Stimulated activated naive B cell treated with anti-CD40 and anti-IgM and Interleukin-4, amounts not matched to agents 10 μg/mL and 1 μg/mL and 100 μg/mL, for 72 hours (primary cell): ENCODE measurements around the gene NEAT1.

Source experiments
- ATAC-seq, 2 donors: fragments of 150-1000 bp; cut with Tn5 transposase; replicated peaks; 2 replicates each; pipeline ENCODE4 v1.10.0; 2021; ENCODE audit warnings: moderate library complexity in 1 of 2
- DNase-seq: peaks from one replicate; pipeline ENCODE4 v3.0.0; 2021
- H3K27ac Mint-ChIP-seq: one replicate; pipeline ENCODE4 v1.8.0; 2022; ENCODE audit warnings: mild to moderate bottlenecking, mixed read lengths
- H3K27me3 Mint-ChIP-seq, 2 donors: one replicate each; pipeline ENCODE4 v1.8.0; 2022; ENCODE audit warnings: mixed read lengths in 2 of 2
- H3K36me3 Mint-ChIP-seq, 2 donors: one replicate each; pipeline ENCODE4 v1.8.0; 2022; ENCODE audit warnings: mixed read lengths in 2 of 2, mild to moderate bottlenecking in 1 of 2
- H3K4me1 Mint-ChIP-seq, 2 donors: one replicate each; pipeline ENCODE4 v1.8.0; 2022; ENCODE audit warnings: mixed read lengths in 2 of 2, mild to moderate bottlenecking in 1 of 2
- H3K4me3 Mint-ChIP-seq, 2 donors: one replicate each; pipeline ENCODE4 v1.8.0; 2022; ENCODE audit warnings: mild to moderate bottlenecking in 2 of 2, mixed read lengths in 2 of 2, moderate library complexity in 1 of 2
- H3K9me3 Mint-ChIP-seq, 2 donors: one replicate each; pipeline ENCODE4 v1.8.0; 2022; ENCODE audit warnings: mixed read lengths in 2 of 2, mild to moderate bottlenecking in 1 of 2

Gene NEAT1

DNA sequence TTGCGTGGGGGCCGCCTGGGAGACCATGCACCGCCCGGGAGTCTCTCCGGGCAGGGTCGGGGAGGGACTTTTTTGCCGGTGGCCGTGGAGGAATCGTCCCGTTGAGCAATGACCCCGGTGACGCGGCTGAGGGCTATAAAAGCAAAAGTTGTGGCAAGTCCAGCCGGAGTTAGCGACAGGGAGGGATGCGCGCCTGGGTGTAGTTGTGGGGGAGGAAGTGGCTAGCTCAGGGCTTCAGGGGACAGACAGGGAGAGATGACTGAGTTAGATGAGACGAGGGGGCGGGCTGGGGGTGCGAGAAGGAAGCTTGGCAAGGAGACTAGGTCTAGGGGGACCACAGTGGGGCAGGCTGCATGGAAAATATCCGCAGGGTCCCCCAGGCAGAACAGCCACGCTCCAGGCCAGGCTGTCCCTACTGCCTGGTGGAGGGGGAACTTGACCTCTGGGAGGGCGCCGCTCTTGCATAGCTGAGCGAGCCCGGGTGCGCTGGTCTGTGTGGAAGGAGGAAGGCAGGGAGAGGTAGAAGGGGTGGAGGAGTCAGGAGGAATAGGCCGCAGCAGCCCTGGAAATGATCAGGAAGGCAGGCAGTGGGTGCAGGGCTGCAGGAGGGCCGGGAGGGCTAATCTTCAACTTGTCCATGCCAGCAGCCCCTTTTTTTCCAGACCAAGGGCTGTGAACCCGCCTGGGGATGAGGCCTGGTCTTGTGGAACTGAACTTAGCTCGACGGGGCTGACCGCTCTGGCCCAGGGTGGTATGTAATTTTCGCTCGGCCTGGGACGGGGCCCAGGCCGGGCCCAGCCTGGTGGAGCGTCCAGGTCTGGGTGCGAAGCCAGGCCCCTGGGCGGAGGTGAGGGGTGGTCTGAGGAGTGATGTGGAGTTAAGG lies at the start of gene NEAT1:
TSS of gene NEAT1 (plus strand) at position 166 of the 883 bp plus-strand sequence.
- peak within 1 kb of the TSS; percentile 100 for H3K27ac Mint-ChIP-seq

DNA sequence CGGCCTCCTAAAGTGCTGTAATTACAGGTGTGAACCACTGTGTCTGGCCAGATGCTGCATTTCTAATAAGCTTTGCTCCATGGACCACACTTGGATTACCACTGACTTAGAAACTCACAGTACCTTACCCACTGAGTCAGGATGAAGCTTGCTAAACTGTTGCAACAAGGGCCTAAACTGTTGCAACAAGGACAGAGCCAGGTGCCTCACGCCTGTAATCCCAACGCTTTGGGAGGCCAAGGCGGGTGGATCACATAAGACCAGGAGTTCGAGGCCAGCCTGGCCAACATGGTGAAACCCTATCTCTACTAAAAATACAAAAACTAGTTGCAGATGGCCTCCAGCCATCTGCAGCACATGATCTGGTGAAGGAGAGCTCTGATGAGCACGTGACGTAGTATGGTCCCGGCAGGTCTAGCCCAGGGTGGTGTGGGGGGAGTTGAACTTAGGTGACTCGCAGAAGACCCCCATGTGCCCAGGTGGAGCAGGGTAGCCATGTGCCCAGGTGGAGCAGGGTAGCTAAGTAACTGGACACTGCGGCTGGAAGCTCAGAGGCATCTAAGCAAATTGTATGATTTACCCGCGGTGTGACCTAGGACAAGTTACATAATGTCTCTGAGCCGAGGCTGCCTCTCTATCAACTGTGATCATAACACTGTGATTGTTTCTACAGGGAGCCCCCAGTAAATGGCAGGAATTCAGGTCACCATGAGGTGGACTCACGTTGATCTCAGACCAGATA lies 48.6 kb upstream of the NEAT1 start:
- no peak for DNase-seq
- H3K27me3 Mint-ChIP-seq, result no peaks in the 10 kb centered on the region
- no peak overlapping the region for H3K27ac Mint-ChIP-seq

More for the DNA sequence above, at the start of gene NEAT1:
- no peaks in the 10 kb centered on the region for H3K9me3 Mint-ChIP-seq
- peak within 1 kb of the TSS; percentile 94 to 96 for H3K4me3 Mint-ChIP-seq
- DNase-seq (peak; percentile 92), ATAC-seq (peak; percentile 4 to 6)
- H3K36me3 Mint-ChIP-seq, result peaks cover 51 to 60% of the 10 kb centered on the region in 2 donors
- peaks cover 7 to 18% of the 10 kb centered on the region in 2 donors for H3K27me3 Mint-ChIP-seq
- peaks cover 58 to 93% of the 10 kb centered on the region in 2 donors for H3K4me1 Mint-ChIP-seq

GRCh38 chr11:65375012-65375411 lies 47.6 kb upstream of the NEAT1 start:
- H3K4me3 Mint-ChIP-seq, result no peak overlapping the region
- H3K9me3 Mint-ChIP-seq, result no peaks in the 10 kb centered on the region
- H3K4me1 Mint-ChIP-seq, result peaks cover 21 to 45% of the 10 kb centered on the region in 2 donors

More for the DNA sequence above, 48.6 kb upstream of the NEAT1 start:
- H3K4me3 Mint-ChIP-seq, result no peak overlapping the region
- peaks cover 20 to 38% of the 10 kb centered on the region in 2 donors for H3K4me1 Mint-ChIP-seq
- H3K36me3 Mint-ChIP-seq, result peaks cover 1 to 6% of the 10 kb centered on the region in 2 donors
- ATAC-seq, result no peak
- no peaks in the 10 kb centered on the region for H3K9me3 Mint-ChIP-seq

GRCh38 chr11:65376138-65376713 lies 46.4 kb upstream of the NEAT1 start:
- no peak for DNase-seq
- Mint-ChIP-seq H3K4me1 (peaks cover 24 to 51% of the 10 kb centered on the region in 2 donors), H3K27ac (no peak overlapping the region), H3K27me3 (no peaks in the 10 kb centered on the region), H3K36me3 (peaks cover 1 to 8% of the 10 kb centered on the region in 2 donors), H3K9me3 (no peaks in the 10 kb centered on the region), H3K4me3 (no peak overlapping the region)
- ATAC-seq, result no peak

More at GRCh38 chr11:65375012-65375411, 47.6 kb upstream of the NEAT1 start:
- Mint-ChIP-seq H3K36me3 (peaks cover 1 to 6% of the 10 kb centered on the region in 2 donors), H3K27ac (no peak overlapping the region), H3K27me3 (no peaks in the 10 kb centered on the region)
- no peak for ATAC-seq
- DNase-seq, result no peak

- Mint-ChIP-seq H3K4me3 (no peak overlapping the region), H3K4me1 (peaks cover 24 to 59% of the 10 kb centered on the region in 2 donors), H3K27me3 (no peaks in the 10 kb centered on the region), H3K9me3 (no peaks in the 10 kb centered on the region), H3K27ac (peak overlapping the region; percentile 95), H3K36me3 (peaks cover 1 to 8% of the 10 kb centered on the region in 2 donors)
- no peak for DNase-seq
- ATAC-seq, result no peak
Measured at GRCh38 chr11:65377036-65377435, 45.6 kb upstream of the NEAT1 start.

DNA sequence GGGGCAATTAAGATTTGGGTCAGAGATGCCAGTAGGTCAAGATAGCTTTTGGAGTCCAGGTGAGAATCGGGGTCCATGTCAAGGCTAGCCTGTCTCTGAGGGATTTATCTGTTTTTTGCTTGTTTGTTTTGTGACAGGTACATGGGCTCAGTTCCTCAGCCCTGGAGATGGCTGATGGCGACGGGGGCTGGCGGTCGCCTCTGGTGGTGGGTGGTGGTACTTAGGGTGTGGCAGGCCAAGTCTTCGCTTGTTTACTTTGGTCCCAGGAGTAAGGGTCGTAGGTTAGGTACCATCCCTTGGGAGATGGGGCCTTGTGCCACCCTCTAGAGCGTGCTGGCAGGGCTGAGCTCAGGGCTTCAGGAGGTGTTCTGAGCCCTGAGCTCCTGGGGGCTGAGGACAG lies 44.8 kb upstream of the NEAT1 start:
- H3K4me1 Mint-ChIP-seq, result peaks cover 27 to 64% of the 10 kb centered on the region in 2 donors
- no peaks in the 10 kb centered on the region for H3K9me3 Mint-ChIP-seq
- peak overlapping the region; percentile 95 for H3K27ac Mint-ChIP-seq
- DNase-seq (no peak), ATAC-seq (no peak)
- H3K27me3 Mint-ChIP-seq, result no peaks in the 10 kb centered on the region
- H3K4me3 Mint-ChIP-seq, result peak overlapping the region; percentile 60 to 65
- peaks cover 1 to 8% of the 10 kb centered on the region in 2 donors for H3K36me3 Mint-ChIP-seq

DNA sequence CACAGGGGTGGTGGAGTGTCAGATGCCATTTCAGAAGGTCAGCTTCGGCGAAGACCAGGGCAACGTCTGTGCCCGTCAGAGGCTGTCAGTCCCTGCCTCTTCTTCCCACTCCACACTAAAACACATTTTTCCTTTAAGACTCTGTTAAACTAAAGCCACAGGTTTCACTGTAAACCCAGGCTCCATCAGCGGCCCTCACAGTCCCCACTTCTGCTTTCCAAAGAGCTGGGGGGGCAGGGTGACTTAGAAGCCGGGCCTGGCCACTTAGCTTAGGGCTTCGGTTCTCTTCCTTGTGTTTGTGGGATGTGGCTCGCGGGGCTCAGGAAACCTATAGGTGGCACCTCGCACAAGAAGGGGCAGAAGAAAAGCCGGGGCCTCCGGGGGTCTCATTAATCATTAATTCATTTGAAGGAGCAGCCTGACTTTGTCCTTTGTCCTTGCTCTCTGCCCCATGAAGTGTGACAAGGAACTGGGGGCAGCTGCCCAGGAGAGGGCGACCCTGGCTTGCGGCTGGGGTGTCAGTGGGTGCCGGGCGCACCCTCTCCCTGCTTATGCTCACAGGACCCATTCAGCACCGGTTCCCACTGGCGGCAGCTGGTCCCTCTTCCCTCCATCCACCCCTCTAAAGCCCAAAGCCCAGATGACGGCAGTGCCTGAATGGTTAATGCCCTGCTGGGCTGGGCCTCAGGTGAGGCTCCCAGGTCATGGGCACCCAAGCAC lies 44.2 kb upstream of the NEAT1 start:
- DNase-seq, result peak; percentile 62
- peak overlapping the region; percentile 95 for H3K27ac Mint-ChIP-seq
- H3K4me3 Mint-ChIP-seq, result peak overlapping the region; percentile 60 to 65
- no peaks in the 10 kb centered on the region for H3K27me3 Mint-ChIP-seq
- ATAC-seq, result peak; percentile 40 to 48
- H3K36me3 Mint-ChIP-seq, result peaks cover 1 to 8% of the 10 kb centered on the region in 2 donors
- no peaks in the 10 kb centered on the region for H3K9me3 Mint-ChIP-seq
- H3K4me1 Mint-ChIP-seq, result peaks cover 33 to 70% of the 10 kb centered on the region in 2 donors

DNA sequence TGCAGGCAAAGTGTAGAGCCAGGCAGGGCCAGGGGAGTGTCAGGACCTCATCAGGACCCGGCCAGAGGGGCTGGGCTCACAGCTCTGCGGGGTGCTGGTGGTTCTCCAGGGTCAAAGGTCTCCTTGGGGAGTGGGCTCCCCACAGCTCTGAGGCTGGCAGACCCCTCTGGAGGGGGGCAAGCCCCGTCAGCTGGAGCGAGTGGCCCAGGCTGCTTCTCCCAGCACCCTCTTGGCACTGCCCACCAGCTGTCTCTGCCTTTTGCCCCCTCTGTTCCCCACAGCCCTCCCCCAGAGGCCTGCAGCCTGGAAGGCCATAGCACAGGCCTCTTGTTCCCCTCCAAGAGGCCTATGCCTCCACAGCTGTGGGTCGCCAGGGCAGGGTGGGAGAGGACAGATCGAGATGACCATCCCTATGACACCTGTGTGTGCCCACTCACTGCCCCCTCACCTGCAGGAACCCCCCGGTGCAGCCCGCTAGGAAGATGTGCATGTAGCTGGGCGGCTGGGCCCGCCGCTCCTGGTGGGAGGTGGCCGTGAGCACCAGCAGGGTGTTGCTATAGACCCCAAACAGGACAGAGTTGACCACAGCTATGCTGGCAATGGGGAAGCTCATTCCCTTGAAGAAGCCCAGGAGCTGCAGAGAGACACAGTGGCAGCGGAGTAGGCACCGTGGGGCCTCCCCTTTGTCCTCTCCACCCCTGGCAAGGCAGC lies 43.5 kb upstream of the NEAT1 start:
- ATAC-seq, result no peak
- Mint-ChIP-seq H3K27me3 (no peaks in the 10 kb centered on the region), H3K4me3 (no peak overlapping the region), H3K4me1 (peaks cover 38 to 77% of the 10 kb centered on the region in 2 donors), H3K27ac (peak overlapping the region; percentile 14), H3K36me3 (peaks cover 1 to 8% of the 10 kb centered on the region in 2 donors), H3K9me3 (no peaks in the 10 kb centered on the region)
- DNase-seq, result no peak

DNA sequence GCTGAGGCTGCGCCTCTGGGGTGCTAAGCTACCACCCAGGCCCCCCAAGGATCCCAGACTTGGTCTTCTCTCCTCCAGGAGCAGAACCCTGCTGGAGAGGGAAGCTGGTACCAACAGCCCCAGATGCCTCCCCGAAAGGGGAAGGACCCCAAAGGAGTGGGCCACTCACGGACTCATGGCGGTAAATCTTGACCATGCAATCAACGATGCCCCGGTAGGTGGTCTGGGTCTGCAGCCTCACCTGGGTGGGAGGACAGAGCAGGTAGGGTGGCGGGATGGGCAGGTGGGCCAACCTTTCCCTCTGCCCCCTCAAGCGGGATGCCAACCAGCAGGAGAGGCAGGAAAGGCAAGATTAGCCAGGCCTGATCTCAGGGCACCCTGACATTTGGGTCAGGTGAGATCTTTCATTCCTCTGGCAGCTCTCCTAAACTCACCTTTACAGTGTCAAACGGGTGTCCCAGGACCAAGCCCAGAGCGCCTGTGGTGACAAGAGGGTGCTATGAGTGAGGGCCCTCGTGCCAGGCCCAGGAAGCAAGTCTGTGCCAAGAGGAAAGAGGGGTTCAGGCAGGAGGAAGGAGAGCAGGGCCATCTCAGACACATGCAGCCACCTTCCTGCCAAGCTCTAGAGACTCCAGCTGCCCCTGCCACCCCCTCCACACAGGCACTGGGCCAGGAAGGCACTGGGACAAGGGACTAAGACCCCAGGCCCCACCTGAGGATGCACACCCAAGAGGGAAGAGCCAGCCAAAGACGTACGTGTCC lies 42.7 kb upstream of the NEAT1 start:
- H3K27ac Mint-ChIP-seq, result peak overlapping the region; percentile 96
- peaks cover 45 to 85% of the 10 kb centered on the region in 2 donors for H3K4me1 Mint-ChIP-seq
- peak overlapping the region; percentile 47 to 87 for H3K4me3 Mint-ChIP-seq
- peaks cover 1 to 8% of the 10 kb centered on the region in 2 donors for H3K36me3 Mint-ChIP-seq
- H3K27me3 Mint-ChIP-seq, result no peaks in the 10 kb centered on the region
- no peaks in the 10 kb centered on the region for H3K9me3 Mint-ChIP-seq
- ATAC-seq (no peak), DNase-seq (no peak)

- ATAC-seq (no peak), DNase-seq (no peak)
- no peaks in the 10 kb centered on the region for H3K27me3 Mint-ChIP-seq
- H3K4me3 Mint-ChIP-seq, result peak overlapping the region; percentile 50 to 87
- no peaks in the 10 kb centered on the region for H3K9me3 Mint-ChIP-seq
- H3K4me1 Mint-ChIP-seq, result peaks cover 51 to 85% of the 10 kb centered on the region in 2 donors
- peaks cover 0 to 2% of the 10 kb centered on the region in 2 donors for H3K36me3 Mint-ChIP-seq
- peak overlapping the region; percentile 96 for H3K27ac Mint-ChIP-seq
Measured at GRCh38 chr11:65380460-65381119, 42.0 kb upstream of the NEAT1 start.

- H3K36me3 Mint-ChIP-seq, result peaks cover 0 to 2% of the 10 kb centered on the region in 2 donors
- peak overlapping the region; percentile 87 to 88 for H3K4me3 Mint-ChIP-seq
- peak overlapping the region; percentile 96 for H3K27ac Mint-ChIP-seq
- ATAC-seq, result peak in 1 of 2 donors; percentile 2
- DNase-seq, result peak; percentile 37
- no peaks in the 10 kb centered on the region for H3K9me3 Mint-ChIP-seq
- no peaks in the 10 kb centered on the region for H3K27me3 Mint-ChIP-seq
- peaks cover 53 to 81% of the 10 kb centered on the region in 2 donors for H3K4me1 Mint-ChIP-seq
Measured at GRCh38 chr11:65381716-65382032, 40.9 kb upstream of the NEAT1 start.

DNA sequence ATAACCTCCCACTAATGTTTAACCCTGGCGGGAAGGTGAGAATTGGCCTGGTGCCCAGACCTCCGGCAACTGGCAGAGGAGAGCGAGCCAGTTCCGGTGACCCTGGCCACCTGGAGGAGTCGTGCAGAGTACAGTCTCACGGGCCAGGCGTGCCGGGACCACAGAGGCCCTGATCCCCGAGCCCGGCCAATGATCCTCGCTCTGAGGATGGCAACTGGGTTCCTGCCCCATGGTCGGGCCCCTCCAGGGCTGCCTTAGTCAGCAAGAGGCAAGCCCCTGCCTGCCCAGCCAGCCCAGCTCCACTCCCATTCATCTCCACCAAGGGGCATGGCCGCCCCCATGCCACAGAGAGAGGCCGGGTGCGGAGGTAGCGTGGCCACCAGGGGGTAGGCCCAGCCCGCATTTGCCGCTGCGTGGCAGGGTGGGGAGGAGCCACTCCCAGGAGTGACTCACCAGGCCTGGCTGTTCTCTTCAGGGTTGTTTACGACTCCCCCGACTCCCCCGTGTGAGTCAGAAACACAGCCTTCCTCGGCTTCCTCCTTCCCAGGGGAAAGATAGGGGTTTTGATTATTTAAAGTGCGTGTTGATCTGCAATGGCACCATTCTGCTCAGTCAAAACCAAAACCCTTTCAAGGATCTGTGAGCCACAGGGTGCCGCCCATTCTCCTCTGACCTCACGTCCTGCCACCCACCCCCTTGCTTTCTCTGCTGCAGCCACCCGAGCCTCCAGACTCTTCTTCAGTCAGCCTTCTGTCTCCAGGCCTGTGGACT lies 40.4 kb upstream of the NEAT1 start, which contains the start of gene SLC25A45:
TSS of gene SLC25A45 (minus strand) at position 614 of the 771 bp plus-strand sequence. CDS start 695 bp downstream, outside the sequence.
- DNase-seq (peak; percentile 95), ATAC-seq (peak; percentile 82 to 84)
- H3K27ac Mint-ChIP-seq, result peak within 1 kb of the TSS; percentile 96
- H3K4me3 Mint-ChIP-seq, result peak within 1 kb of the TSS; percentile 87 to 88
- peaks cover 51 to 82% of the 10 kb centered on the region in 2 donors for H3K4me1 Mint-ChIP-seq
- H3K36me3 Mint-ChIP-seq, result peaks cover 0 to 6% of the 10 kb centered on the region in 2 donors
- no peaks in the 10 kb centered on the region for H3K27me3 Mint-ChIP-seq
- H3K9me3 Mint-ChIP-seq, result no peaks in the 10 kb centered on the region
